Measurements from ENCODE around the gene ATF3.
"Not testable (repeated sequence)": the region's sequence is repeated elsewhere in the genome, so short reads cannot be mapped to it uniquely, and the experiment has no call there.

ATF3 gene

GRCh38 chr1:212651977-212652376, 43.4 kb downstream of the ATF3 start:
- no peak for DNase-seq (ENCODE audit: low read depth)

GRCh38 chr1:212652609-212653008, 44.0 kb downstream of the ATF3 start:
- no peak for DNase-seq (ENCODE audit: low read depth)

GRCh38 chr1:212655668-212656440, 47.3 kb downstream of the ATF3 start:
- DNase-seq (ENCODE audit: low read depth) = no peak

- no peak for DNase-seq (ENCODE audit: low read depth)
Measured at GRCh38 chr1:212656730-212657129, 48.2 kb downstream of the ATF3 start.

- DNase-seq (ENCODE audit: low read depth) = not testable (repeated sequence)
Measured at GRCh38 chr1:212658250-212658649, 49.7 kb downstream of the ATF3 start.

- DNase-seq (ENCODE audit: low read depth) = no peak
Measured at GRCh38 chr1:212664409-212665199, 56.0 kb downstream of the ATF3 start.

- DNase-seq (ENCODE audit: low read depth) = peak; percentile 73
Measured at GRCh38 chr1:212665241-212666115, 56.9 kb downstream of the ATF3 start.

GRCh38 chr1:212666116-212666775, 57.7 kb downstream of the ATF3 start:
- DNase-seq (ENCODE audit: low read depth) = no peak

- DNase-seq (ENCODE audit: low read depth) = no peak
Measured at GRCh38 chr1:212667223-212668139, 58.9 kb downstream of the ATF3 start.

GRCh38 chr1:212668477-212668876, 59.9 kb downstream of the ATF3 start:
- DNase-seq (ENCODE audit: low read depth) = no peak

- DNase-seq (ENCODE audit: low read depth) = no peak
Measured at GRCh38 chr1:212669102-212669501, 60.5 kb downstream of the ATF3 start.

GRCh38 chr1:212669600-212669999, 61.0 kb downstream of the ATF3 start:
- DNase-seq (ENCODE audit: low read depth) = no peak

- no peak for DNase-seq (ENCODE audit: low read depth)
Measured at GRCh38 chr1:212670301-212670700, 61.7 kb downstream of the ATF3 start.

All from stimulated activated CD8-positive, alpha-beta memory T cell treated with anti-CD3 and anti-CD28 coated beads, Interleukin-4, amount 100 ng/mL, for 24 hours (primary cell).